RWPE1 (cell line): ENCODE measurements around the gene CDC37.

Experiments
- CTCF ChIA-PET: fragments of 350-600 bp; sonication (Branson Sonifier 250); formaldehyde crosslinking; extraction: SDS; loops from one replicate; lab custom pipeline; 2021; lab: Yijun Ruan, JAX
- POLR2A ChIA-PET: fragments of 400-600 bp; formaldehyde crosslinking; extraction: SDS; loops from one replicate; lab custom pipeline; 2020; ENCODE audit warnings: antibody characterized with exemption; ENCODE audit not compliant: low non-redundant PET; lab: Yijun Ruan, JAX
- DNase-seq: peaks from one replicate; pipeline ENCODE4 v3.0.0; 2012; ENCODE audit warnings: low spot score
- H3K27ac ChIP-seq: fragments of 450-650 bp; 2 replicates; pipeline ENCODE4 v1.5.1; 2017
- TF ChIP-seq, protein P1 (sequence below): fragments of 450-650 bp; conservative IDR thresholded peaks from 2 replicates; pipeline ENCODE4 v1.5.1; 2017; ENCODE audit warnings: low read depth, mild to moderate bottlenecking

Gene CDC37

DNA sequence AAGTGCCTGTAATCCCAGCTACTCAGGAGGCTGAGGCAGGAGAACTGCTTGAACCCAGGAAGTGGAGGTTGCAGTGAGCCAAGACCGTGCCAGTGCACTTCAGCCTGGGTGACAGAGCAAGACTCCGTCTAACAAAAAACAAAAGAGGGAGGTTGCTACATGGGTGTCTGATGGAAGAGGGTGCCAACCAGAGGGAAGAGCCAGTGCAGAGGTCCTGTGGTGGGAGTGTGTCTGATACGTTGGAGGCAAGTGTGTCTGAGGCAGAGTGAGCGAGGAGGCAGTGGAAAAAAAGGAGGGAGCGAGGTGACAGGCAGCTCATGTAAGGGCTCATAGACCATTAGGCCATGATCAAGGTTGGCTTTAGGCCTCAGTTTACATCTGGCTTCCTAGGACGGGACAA lies 23.8 kb upstream of the CDC37 start:
- CTCF ChIA-PET, result no interaction called here
- POLR2A ChIA-PET, result no interaction called here
- H3K27ac ChIP-seq, result no peak overlapping the region
- TF ChIP-seq, protein P1, sequence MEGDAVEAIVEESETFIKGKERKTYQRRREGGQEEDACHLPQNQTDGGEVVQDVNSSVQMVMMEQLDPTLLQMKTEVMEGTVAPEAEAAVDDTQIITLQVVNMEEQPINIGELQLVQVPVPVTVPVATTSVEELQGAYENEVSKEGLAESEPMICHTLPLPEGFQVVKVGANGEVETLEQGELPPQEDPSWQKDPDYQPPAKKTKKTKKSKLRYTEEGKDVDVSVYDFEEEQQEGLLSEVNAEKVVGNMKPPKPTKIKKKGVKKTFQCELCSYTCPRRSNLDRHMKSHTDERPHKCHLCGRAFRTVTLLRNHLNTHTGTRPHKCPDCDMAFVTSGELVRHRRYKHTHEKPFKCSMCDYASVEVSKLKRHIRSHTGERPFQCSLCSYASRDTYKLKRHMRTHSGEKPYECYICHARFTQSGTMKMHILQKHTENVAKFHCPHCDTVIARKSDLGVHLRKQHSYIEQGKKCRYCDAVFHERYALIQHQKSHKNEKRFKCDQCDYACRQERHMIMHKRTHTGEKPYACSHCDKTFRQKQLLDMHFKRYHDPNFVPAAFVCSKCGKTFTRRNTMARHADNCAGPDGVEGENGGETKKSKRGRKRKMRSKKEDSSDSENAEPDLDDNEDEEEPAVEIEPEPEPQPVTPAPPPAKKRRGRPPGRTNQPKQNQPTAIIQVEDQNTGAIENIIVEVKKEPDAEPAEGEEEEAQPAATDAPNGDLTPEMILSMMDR, result no peak
- DNase-seq, result no peak

- peak; percentile 83 for DNase-seq
- no peak overlapping the region for H3K27ac ChIP-seq
- ChIA-PET CTCF (interaction anchor here (0.6 to 2.3 kb wide), 11 partner anchors 8 to 178 kb away, joined by 3 to 11 read pairs (median 5); no protein-coding TSS in a partner anchor), POLR2A (no interaction called here)
- TF ChIP-seq, protein P1, result peak; percentile 95
Measured at GRCh38 chr19:10424011-10424637, 20.8 kb upstream of the CDC37 start.

DNA sequence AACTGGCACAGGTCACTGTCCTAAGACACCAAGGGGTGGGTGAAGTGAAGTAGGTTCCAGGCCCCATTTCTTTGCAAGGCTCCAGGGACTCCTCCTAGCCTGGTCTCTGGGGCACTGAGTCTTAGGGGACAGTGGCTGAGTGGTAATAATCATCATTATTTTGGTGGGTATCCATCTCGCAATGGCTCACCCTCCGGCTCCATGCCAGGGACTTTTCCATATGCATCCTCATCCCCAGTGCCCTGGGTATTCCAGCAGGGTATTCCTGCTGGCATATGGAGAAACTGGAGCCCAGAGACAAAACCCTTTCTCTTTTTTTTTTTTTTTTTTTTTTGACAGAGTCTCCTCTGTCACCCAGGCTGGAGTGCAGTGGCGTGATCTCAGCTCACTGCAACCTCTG lies 19.5 kb upstream of the CDC37 start:
- no peak overlapping the region for H3K27ac ChIP-seq
- TF ChIP-seq, protein P1, result no peak
- POLR2A ChIA-PET, result no interaction called here
- CTCF ChIA-PET, result interaction anchor here (0.8 to 1.0 kb wide), 2 partner anchors 23 to 289 kb away, joined by 3 to 6 read pairs; no protein-coding TSS in a partner anchor
- DNase-seq, result no peak

GRCh38 chr19:10422046-10422461 lies 18.7 kb upstream of the CDC37 start:
- no peak overlapping the region for H3K27ac ChIP-seq
- TF ChIP-seq, protein P1, result no peak
- no peak for DNase-seq
- ChIA-PET CTCF (interaction anchor here (0.6 to 1.7 kb wide), 4 partner anchors 18 to 97 kb away, joined by 3 to 9 read pairs (median 4); partner anchors contain the start of gene CDC37), POLR2A (no interaction called here)

GRCh38 chr19:10421240-10422045 lies 18.1 kb upstream of the CDC37 start:
- H3K27ac ChIP-seq, result no peak overlapping the region
- ChIA-PET CTCF (interaction anchor here (0.6 to 1.7 kb wide), 8 partner anchors 10 to 96 kb away, joined by 3 to 9 read pairs (median 4); partner anchors contain the start of gene CDC37), POLR2A (no interaction called here)

More at GRCh38 chr19:10421240-10422045, 18.1 kb upstream of the CDC37 start:
- TF ChIP-seq, protein P1, result no peak
- DNase-seq, result no peak
